ENCODE data around the gene DMAC1. TPM values are rescaled to one million over a fixed set of nuclear protein-coding genes. Genes with fewer than 3 reads are reported as not detected.

The DMAC1 gene
- total and polyA plus RNA-seq, 5 donors from 2014 or later, result 18.7 to 93.4 (median 57.7) TPM

GRCh38 chr9:7760014-7760415, 39.6 kb downstream of the DMAC1 start:
- ATAC-seq (ENCODE audit: low read depth in 2 of 2) (no peak), DNase-seq (no peak)
- H3K4me3 ChIP-seq (ENCODE audit: low read depth, low read length), result no peak overlapping the region
- no peaks in the 10 kb centered on the region for H3K4me1 ChIP-seq (ENCODE audit: control insufficient read depth, insufficient read depth, low read length, poor library complexity, severe bottlenecking)
- H3K9me3 ChIP-seq (ENCODE audit: control insufficient read depth in 2 of 2, low read length in 2 of 2), result peaks cover 0 to 2% of the 10 kb centered on the region in 2 experiments
- no peak overlapping the region for H3K4me3 Mint-ChIP-seq
- peaks cover 0 to 8% (median 0%) of the 10 kb centered on the region in 7 donors for H3K9me3 Mint-ChIP-seq
- H3K36me3 Mint-ChIP-seq, result no peaks in the 10 kb centered on the region
- H3K36me3 ChIP-seq (ENCODE audit: control insufficient read depth, insufficient read depth, low read length), result no peaks in the 10 kb centered on the region
- no peak overlapping the region for H3K27ac ChIP-seq (ENCODE audit: insufficient read depth, low read length, poor library complexity, severe bottlenecking)
- no peak overlapping the region for H3K27ac Mint-ChIP-seq
- H3K27me3 ChIP-seq (ENCODE audit: control insufficient read depth, insufficient read depth, low read length), result no peaks in the 10 kb centered on the region
- no peaks in the 10 kb centered on the region for H3K27me3 Mint-ChIP-seq
- peaks cover 9 to 12% (median 11%) of the 10 kb centered on the region in 4 donors for H3K4me1 Mint-ChIP-seq

- Mint-ChIP-seq H3K9me3 (peaks cover 0 to 2% (median 0%) of the 10 kb centered on the region in 7 donors), H3K4me3 (peak overlapping the region in 1 of 4 donors; percentile 7), H3K36me3 (no peaks in the 10 kb centered on the region), H3K4me1 (peaks cover 11 to 21% (median 15%) of the 10 kb centered on the region in 4 donors), H3K27ac (peak overlapping the region in 2 of 3 donors; percentile 5 to 43), H3K27me3 (no peaks in the 10 kb centered on the region)
- DNase-seq (peak in 2 of 3 donors; percentile 31 to 83), ATAC-seq (ENCODE audit: low read depth in 2 of 2) (peak; percentile 87 to 94)
- Histone ChIP-seq H3K36me3 (ENCODE audit: control insufficient read depth, insufficient read depth, low read length) (no peaks in the 10 kb centered on the region), H3K4me3 (ENCODE audit: low read depth, low read length) (no peak overlapping the region), H3K4me1 (ENCODE audit: control insufficient read depth, insufficient read depth, low read length, poor library complexity, severe bottlenecking) (no peaks in the 10 kb centered on the region), H3K27ac (ENCODE audit: insufficient read depth, low read length, poor library complexity, severe bottlenecking) (no peak overlapping the region), H3K9me3 (ENCODE audit: control insufficient read depth in 2 of 2, low read length in 2 of 2) (no peaks in the 10 kb centered on the region), H3K27me3 (ENCODE audit: control insufficient read depth, insufficient read depth, low read length) (no peaks in the 10 kb centered on the region)
These were observed 43.5 kb downstream of the DMAC1 start for GRCh38 chr9:7756088-7756487.

- Histone ChIP-seq H3K4me3 (ENCODE audit: low read depth, low read length) (no peak overlapping the region), H3K4me1 (ENCODE audit: control insufficient read depth, insufficient read depth, low read length, poor library complexity, severe bottlenecking) (no peaks in the 10 kb centered on the region), H3K36me3 (ENCODE audit: control insufficient read depth, insufficient read depth, low read length) (no peaks in the 10 kb centered on the region), H3K27me3 (ENCODE audit: control insufficient read depth, insufficient read depth, low read length) (peaks cover 3% of the 10 kb centered on the region), H3K9me3 (ENCODE audit: control insufficient read depth in 2 of 2, low read length in 2 of 2) (no peaks in the 10 kb centered on the region), H3K27ac (ENCODE audit: insufficient read depth, low read length, poor library complexity, severe bottlenecking) (no peak overlapping the region)
- ATAC-seq (ENCODE audit: low read depth in 2 of 2), result no peak
- no peak for DNase-seq
- no peak overlapping the region for H3K4me3 Mint-ChIP-seq
- no peaks in the 10 kb centered on the region for H3K36me3 Mint-ChIP-seq
- peaks cover 0 to 2% (median 0%) of the 10 kb centered on the region in 7 donors for H3K9me3 Mint-ChIP-seq
- no peaks in the 10 kb centered on the region for H3K27me3 Mint-ChIP-seq
- H3K4me1 Mint-ChIP-seq, result peaks cover 6 to 19% (median 14%) of the 10 kb centered on the region in 4 donors
- H3K27ac Mint-ChIP-seq, result no peak overlapping the region
These were observed 47.1 kb downstream of the DMAC1 start for GRCh38 chr9:7752481-7752880.

Data from CD4-positive, CD25-positive, alpha-beta regulatory T cell (primary cell).